GM21737 (cell line): ENCODE results near the gene SUGP1.

Experiments
- ATAC-seq: cut with Tn5 transposase; IDR thresholded peaks from one replicate; pipeline ENCODE4 v1.9.1; 2021; ENCODE audit warnings: mild to moderate bottlenecking, moderate library complexity; ENCODE audit not compliant: unreplicated experiment

SUGP1 gene

DNA sequence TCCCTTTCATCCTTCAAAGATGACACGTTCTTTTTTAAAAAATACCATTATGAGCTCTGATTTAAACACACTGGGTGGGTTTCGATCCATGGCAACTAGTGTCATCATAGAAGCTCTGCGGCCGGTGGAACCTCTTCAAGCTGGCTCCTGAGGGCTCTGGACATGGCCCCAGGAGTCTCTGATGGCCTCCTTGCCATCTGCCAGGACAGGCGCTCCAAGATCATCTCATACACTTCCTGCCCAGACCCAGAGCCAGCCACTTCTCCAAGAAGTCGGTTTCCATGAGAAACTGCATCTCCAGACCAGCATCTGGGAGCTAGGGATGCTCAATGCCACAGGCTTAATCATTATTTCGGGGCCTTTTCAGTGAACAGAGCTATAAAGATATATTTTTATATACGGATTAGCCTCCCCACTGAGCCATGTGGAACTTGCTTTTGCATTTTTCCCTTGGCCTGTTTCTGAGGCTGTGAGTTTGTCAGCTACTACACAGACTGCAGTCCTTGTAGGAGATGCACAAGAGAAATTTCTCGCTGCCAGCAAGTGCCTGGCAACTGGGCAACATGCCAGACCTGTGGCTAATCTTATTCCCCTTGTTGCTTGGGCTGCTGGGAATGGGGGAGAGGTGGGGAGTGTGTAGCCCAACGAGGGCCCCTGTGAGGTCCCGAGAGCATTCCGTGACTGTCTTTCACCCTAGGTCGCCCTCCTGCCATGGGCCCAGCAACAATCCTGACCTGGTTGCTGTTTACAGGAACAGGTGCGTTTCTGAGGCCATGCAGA lies 15.9 kb downstream of the SUGP1 start:
- ATAC-seq = no peak

DNA sequence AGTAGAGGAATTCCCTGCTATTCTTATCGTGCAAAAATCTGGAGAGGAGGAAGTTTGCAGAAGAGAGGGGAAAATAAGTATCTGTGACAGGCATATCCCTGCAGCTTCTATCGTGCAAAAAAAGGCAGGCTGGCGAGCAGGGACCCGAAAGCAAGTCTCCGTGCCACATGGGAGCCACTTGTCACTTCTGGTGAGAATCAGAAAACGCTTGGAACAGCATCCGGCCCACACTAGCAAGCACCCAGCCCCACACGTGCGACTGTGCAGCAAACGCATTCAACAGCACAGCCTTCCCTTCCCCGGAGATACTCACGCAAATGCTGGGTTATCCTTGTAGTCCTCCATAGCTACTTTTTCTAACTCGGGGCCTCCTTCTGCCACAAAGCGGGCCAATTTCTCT lies 16.9 kb downstream of the SUGP1 start:
- ATAC-seq = no peak

DNA sequence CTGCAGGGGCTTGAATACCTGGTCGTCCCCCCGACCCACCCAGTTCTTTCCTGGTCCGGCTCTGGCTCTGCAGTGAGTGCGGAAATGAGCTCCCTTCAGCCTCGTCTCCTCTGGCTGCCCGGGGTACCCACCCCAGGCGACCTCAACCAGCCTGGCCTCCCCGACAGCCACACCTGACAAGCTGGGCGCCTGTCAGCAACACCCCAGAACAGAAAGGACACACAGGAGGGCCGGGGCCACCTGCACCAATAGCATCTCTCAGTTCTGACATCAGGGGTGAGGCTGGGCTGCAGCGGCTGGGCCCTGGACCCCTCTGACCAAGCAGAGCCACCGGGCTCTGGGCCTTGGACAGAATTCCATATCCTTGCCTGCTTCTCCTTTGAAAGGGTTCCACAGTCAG lies 19.7 kb downstream of the SUGP1 start:
- no peak for ATAC-seq

DNA sequence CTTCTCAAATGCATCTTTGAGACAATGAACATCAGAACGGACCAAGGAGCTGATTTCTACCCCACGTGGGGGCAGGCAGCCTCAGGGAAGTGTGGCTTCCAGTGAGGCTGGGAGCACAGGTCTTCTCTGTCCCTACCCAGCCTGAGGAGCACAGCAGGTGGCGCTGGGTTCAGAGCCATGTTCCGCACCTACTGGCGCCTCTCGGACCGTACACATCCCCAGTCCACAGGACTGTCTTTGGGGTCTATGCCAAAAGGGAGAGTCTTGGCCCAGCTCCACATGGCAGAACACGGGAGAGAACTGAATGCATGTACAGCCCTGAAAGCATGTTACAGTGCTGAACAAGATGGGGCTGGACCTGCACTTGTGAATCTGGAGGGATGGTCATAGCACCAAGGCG lies 22.6 kb downstream of the SUGP1 start:
- no peak for ATAC-seq

DNA sequence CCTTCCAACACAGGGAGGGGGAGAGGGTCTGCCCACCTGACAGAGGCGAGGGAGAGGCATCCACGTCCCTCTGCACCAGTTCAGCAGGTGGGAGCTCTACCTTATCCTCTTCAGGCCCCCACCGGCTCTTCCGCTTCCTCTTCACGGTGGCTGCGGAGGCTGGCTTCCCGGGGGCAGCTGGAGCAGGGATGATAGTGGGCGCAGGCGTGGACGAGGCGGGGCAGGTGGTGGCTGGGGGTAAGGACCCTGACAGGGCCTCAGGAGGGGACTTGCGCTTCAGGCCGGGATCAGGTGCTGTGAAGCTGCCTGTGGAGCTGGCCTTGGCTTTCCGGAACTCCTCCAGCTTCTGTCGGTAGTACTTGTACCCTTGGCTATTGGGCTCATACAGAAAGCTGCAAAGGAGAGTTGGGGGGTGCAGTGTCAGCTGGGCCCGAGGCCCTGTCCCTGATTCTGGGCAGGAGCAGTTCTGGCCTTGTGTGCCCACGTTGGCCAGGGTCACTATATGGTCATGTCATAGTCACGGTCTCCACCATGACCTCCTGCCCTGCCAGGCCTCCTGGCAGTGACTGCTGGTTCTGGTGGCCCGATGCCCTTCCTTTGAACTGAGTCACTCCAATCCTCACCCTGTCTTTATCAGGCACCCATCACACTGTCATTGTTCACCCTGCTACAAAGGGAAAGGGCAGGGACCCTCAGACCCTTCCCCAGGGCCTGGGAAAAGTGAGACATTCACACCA lies 23.2 kb downstream of the SUGP1 start:
- no peak for ATAC-seq

DNA sequence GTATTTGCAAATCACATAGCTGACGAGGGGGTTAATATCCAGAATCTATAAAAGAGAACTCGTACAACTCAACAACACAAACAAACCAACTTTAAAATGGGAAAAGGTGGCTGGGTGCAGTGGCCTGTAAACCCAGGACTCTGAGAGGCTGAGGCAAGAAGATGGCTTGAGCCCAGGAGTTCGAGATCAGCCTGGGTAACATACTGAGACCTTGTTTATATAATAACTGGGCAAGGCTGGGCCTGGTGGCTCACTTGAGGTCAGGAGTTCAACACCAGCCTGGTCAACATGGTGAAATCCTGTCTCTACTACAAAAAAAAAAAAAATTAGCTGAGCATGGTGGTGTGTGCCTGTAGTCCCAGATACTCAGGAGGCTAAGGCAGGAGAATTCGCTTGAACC lies 25.4 kb downstream of the SUGP1 start:
- ATAC-seq = no peak

DNA sequence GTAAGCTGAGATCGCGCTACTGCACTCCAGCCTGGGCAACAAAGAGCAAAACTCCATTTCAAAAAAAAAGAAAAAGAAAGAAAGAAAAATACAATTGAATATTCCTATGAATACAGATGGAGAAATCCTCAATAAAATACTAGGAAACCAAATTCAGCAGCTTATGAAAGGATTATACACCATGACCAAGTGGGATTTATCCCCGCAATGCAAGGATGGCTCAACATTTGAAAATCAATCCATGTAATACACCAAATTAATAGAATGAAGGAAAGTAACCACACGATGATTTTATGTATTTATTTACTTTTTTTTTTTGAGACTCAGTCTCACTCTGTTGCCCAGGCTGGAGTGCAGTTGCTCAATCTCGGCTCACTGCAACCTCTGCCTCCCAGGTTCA lies 27.7 kb downstream of the SUGP1 start:
- ATAC-seq = no peak

DNA sequence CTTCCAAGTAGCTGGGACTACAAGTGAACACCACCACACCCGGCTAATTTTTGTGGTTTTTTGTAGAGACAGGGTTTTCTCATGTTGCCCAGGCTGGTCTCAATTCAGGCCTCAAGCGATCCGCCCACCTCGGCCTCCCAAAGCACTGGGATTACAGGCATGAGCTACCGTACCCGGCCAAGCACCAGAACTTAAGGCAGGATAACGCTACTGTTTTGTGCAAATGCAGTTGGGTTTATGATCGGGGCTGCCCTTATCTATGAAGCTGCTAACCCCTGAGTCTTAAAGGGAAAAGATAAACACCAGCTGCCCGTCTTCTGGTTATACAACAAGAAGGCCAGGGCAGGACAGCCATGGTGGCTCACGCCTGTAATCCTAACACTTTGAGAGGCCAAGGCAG lies 34.6 kb downstream of the SUGP1 start:
- no peak for ATAC-seq

DNA sequence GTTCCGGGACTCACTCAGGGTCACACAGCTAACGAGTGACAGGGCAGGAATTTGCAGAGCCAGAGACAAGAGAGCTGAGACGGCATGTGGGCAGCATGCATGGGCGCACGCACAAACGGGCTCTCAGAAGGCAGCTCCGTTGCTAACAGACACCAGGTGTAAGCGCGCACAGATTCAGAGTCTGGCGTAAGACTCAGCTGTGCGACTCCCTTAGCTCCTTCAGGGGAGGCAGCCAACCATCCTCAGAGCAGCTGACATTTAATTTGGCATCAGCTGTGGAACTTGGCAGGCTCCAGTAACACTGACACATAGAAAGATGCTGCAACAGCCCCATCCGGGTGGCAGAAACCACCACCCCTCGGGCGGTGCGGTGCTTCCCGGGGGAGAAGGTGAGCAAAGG lies 39.7 kb downstream of the SUGP1 start:
- no peak for ATAC-seq

DNA sequence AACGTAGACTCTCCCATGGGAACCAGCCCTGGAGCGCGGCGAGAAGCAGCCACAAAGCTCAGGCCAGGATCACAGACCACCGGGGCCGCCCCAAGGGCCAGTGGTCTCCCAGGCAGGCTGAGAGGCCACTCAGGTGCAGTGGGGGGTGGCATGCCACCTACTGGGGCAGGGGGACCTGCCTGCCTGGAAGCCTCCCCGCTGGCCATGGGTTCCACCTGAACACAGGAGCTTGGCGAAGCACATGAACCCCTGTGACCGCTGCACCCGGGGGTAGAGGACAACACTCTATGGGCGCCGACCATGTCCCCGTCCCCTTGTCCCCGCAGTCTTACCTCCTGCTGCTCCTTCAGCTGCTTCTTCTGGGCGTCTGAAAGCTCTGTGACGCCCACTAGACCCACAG lies 40.5 kb downstream of the SUGP1 start:
- ATAC-seq = no peak

DNA sequence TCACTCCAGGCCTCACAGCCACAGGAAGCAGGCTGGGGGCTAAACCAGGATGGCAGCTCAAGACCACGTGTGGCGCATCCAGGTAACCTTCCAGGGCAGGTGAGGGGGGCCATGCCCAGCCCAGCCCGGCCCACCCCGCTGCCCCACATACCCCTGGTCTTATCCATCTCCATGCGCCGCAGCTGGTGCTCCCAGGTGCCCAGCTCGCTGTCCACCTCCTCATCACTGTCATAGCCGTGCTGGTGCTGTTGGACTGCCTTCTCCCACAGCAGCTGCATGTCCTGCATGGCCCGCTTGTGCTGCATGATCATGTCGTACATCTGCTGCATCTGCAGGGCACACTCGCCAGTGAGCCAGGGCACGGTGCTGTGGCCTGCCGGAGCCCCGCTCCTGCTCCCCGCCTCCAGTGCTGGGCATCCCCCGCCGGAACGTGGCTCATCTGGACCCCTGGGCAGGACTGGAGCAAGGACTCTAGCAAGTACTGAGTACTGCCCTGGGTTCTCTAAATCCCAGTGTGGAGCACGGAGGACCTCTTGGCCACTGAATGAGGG lies 41.2 kb downstream of the SUGP1 start:
- no peak for ATAC-seq

DNA sequence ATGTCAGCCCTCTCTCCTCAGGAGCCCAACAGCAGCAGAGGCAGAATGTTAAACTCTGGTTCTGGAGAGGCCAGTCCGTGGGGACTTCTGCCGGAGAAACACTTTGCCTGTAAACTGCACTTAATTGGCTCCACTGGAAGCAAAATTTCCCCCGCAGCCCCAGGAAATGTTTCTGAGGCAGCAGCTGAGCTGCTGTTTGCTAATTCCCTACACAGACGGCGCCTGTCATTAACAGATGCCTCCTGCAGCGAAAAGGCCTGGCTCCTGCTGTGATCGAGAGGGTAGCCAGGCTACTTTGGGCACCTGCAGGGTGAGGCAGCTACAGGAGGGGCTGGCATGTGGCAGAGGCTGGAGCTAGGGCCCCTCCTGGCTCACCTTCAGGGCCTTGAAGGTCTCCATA lies 42.0 kb downstream of the SUGP1 start:
- no peak for ATAC-seq

DNA sequence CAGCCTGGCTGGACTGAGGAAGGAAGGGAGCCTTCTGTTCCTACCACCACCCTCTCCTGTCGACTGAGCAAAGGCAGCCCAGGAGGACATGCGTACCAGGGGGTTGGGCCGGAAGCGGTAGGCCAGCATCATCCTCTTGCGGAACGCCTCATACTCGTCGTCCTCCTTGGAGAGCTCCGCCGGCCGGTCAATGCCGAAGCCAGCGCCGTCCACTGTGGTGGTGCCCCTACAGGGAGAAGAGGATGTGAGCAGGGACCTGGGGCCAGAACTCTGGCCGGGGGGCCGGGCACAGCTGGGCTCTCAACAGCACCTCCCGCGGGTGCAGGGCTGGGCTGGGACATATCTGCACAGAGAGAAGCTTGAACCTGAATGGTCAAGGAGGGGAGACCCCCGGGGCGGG lies 43.5 kb downstream of the SUGP1 start:
- ATAC-seq = no peak

DNA sequence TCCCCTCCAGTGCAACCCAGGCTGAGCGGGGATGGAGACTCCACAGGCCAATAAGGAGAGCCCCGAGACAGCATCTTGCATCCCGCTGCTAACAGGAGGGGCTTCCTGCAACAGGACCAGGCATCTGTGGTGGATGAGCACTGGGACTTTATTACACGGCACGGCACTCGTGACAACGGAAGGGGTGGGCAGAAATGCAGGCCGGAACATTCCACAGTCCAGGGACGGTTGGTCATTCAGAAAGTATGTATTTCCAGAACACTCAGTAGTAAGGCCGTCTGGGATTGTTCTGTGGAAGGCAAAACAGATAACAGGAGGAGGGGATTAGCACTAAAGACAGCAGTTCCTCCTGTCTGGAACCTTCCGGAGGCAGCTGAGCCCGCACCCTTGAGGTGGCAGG lies 43.9 kb downstream of the SUGP1 start:
- no peak for ATAC-seq

DNA sequence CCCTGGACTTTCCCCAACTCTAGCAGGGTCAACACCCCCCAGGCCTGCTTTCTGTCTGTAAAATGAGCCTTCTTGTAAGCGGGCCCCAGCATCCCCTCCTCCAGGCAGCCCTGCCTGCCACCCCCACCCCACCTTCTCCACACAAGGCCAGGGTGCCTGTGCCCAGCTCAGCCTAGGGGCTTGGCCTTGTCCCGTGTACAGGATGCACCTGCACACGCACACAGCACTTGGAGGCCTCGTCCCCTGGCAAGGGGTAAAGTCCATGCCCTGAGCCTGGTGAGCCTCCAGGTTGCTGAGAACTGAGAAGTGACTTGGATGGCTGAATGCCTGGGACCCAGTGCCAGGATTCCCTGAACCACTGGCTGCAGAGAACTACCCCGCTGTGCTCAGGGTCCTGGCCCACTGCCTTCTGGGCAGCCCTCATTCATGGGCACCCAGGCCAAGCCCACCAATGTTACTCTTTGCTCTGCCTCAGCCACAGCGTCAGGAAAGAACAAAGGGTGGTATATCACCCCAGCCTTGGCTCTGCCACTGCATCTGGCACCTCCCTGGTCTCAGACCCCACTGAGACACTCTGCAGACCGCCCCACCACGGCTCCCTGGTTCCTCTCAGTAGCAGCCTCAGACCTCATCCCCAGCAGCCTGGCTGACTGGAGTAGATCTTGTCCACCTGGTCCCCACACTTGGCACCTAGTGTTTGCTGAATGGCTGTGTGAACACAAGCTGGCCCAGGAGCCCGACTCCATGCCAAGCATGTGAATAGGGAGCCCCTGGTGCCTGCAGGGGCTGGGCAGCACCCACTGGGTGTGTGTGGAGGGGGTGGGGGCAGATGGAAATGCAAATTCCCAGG lies 45.4 kb downstream of the SUGP1 start:
- no peak for ATAC-seq

DNA sequence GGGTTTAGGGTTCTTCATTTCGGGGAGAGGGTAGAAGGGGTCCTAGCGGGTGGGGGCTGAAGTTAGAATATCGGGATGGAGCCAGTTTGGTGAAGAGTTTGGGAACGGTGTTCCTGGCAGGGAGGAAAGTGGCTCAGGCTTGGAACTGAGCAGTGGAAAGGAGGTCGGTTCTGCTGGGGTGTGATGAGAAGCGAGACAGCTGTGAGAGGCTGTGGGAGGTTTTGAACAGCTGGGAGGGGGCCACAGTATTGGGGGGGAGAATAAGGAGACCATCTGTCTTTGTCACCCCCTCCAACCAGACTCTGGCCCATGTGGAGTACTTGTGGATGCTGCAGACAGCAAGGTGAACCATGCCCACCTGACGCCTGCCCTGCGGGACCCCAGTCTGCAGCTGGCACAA lies 46.2 kb downstream of the SUGP1 start:
- no peak for ATAC-seq

DNA sequence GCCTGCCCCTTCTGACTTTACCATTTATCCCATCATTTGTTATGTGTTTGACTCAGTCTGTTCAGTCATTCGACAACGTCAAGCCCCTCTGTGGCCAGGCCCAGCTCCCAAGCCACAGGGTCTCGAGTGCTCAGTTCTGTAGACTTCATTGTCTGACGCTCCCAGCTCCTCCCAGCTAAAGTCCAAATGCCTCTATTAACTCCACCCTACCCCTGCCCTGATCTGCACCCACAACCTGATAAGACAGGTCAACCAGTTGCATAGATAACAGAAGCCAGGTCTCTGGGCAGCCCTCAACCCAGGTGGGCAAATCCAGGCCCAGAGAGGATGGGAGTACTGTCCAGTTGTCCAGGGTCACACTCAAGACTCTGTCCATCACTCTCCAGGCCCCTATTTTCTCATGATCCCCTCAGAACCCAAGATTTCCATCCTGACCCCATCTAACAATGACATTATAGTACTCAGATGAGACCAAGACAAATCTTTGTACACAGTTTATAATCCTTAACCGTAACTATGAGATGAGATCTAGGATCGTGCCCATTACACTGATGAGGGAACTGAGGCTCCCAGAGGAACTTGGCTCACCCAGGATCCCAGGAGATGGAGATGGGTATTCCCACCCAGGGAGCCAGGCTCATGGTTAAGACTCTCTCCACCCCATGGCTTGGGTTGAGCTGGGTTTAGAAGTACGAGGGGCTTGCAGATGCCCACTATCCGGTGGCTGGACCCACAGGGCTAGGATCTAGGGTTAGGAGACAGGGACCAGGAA lies 48.3 kb downstream of the SUGP1 start:
- no peak for ATAC-seq

DNA sequence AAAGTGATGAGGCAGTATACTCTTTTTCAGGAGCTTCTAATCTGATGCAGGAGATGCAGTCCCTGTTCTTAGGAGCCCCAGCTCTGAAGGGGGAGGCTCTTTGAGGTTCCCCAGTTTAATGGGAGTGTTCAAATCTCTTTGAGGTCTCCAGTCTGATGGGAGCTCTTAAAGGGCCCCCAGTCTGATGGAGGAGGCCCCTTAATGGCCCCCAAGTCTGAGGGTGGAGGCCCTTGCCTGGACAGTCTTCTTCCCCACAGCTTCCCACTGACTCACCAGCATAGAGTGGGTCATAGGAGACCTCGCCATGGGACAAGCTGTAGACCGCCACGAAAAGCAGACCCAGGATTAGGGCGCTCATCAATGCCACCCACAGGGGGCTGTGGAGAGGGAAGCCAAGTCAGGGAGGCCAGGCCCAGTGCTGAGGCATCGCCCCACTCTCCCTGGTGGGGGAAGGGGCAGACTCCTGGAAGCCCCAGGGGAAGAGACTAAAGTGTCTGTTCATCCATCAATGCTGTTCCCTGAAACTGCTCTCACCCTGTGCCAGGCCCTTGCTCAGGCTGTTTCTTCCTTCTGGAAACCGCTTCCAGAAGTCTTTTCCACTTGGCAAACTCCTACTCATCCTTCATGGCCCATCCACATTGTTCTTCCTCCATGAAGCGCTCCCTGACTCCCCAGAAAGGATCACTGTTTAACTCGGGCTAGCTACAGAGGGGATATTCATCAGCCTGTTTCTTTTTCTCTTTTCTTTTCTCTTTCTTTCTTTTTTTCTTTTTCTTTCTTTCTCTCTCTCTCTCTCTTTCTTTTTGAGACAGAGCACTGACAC lies 49.3 kb downstream of the SUGP1 start:
- no peak for ATAC-seq

DNA sequence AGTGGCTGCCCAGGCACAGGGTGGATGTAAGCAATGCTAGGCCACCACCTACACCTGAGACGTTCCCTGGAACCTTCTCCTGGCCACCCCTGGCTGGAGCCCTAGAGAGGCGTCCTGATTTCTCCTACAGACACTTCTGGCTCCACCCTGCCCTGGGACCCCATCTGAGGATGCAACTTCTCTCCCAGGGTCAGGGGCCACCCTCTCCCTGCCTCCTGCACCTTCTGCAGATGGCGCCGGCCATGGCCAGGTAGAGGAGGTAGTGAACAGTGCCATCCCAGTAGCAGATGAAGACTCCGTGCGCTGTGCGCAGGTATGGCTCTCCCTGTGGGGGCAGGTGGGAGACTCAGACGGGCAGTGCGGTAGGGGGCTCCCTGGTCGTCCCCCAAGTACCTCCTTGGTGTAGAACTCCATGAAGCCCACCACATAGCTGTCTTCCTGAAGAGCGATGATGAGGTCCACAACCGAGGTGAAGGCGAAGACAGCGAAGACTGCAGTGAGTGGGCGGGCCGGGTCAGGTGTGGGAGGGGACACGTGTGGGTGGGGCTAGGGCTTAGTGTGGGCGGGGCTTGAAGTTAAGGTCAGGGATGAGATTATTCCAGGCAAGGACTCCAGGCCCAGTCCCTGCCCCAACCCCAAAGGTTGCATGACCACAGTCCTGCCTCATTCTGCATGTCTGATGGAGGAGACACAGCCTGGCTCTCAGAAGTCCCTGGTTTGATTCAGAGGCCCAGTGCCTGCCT lies 50.2 kb downstream of the SUGP1 start:
- no peak for ATAC-seq
